ENCODE results near the gene RAD51.

Gene RAD51

DNA sequence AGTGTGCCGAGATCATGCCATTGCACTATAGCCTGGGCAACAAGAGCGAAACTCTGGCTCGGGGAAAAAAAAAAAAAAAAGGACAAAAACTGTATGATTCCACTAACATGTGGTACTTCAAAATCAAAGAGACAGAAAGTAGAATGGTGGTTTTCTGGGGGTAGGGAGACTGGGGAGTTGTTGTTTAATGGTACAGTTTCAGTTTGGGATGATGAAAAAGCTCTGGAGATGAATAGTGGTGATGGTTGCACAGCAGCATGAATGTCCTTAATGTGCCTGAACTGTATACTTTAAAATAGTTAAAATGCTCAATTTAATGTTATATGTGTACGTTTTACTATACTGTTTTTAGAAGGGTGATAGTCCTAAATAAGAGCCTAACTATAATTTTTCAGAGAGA lies 27.4 kb downstream of the RAD51 start:
- no peak for DNase-seq (ENCODE audit: low read depth in 2 of 2)

DNA sequence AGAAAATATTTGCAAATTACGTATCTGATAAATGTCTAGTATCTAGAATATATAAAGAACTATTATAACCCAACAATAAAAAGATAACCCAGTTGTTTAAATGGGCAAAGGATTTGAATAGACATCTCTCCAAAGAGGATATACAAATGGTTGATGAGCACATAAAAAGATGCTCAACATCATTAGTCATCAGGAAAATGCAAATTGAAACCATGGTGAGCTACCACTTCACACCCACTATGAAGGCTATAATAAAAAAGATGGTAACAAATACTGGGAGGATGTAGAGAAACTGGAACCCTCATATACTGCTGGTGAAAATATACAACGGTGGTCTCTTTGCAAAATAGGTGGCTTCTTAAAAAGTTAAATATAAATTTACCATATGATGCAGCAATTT lies 28.0 kb downstream of the RAD51 start:
- no peak for DNase-seq (ENCODE audit: low read depth in 2 of 2)

DNA sequence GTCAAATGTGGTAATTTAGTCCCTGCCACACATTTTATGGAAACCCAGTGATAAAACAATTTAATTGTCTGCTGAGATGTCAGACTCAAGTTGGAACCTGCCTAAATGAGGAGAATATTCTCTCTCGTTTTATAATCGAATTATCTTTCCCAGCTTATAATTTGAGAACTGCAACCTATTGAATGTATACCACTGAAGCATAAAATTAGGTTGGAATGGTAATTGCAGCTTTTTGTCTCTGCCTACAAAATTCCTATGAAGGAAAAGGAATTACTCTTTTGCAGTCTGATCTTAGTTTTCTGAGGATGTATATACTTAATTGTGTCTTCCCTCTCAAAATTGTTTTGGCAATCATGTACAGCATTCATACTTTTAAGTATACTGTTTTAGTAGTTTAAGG lies 28.9 kb downstream of the RAD51 start:
- DNase-seq (ENCODE audit: low read depth in 2 of 2): no peak

DNA sequence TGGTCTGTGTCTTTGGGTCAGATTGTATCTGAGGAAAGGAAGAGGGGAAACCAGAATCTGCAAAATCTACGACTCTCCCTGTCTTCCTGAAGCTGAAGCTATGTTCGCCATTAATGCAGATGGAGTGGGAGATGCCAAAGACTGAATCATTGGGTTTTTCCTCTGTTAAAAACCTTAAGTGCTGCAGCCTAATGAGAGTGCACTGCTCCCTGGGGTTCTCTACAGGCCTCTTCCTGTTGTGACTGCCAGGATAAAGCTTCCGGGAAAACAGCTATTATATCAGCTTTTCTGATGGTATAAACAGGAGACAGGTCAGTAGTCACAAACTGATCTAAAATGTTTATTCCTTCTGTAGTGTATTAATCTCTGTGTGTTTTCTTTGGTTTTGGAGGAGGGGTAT lies 36.1 kb downstream of the RAD51 start:
- DNase-seq (ENCODE audit: low read depth in 2 of 2): no peak

DNA sequence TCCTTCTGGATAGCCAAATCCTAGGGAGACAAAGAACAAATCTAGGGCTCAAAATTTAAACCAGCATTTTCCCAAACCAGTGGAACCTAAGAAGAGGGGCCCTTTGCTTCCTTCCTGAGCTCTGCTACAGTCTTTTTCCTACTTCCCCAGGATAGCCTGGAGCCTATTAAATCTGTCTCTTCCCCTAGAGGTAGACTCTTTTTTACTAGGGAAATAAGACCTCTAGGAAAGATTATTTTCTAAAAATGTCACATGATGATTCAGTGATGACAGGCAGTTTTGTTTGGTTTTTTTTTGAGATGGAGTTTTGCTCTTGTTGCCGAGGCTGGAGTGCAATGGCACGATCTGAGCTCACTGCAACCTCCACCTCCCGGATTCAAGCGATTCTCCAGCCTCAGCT lies 41.6 kb downstream of the RAD51 start:
- DNase-seq (ENCODE audit: low read depth in 2 of 2): no peak

DNA sequence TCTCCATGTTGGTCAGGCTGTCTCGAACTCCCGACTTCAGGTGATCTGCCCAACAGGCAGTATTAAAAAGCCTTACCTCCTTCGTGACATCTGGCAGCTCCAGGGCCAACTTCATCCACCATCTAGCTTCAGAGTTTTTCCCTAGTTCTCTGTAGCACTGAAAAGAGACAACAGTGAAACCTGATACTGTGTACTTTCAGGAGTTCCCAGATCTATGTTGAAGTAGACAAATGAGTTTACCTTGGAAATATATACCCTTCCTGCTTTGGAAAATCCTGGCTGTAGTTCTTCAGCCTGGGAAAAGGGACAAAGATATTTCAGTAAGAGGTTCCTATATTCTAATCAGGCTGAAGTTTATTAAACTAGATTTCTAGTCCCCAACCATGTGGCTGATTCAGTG lies 42.1 kb downstream of the RAD51 start:
- DNase-seq (ENCODE audit: low read depth in 2 of 2): no peak

DNA sequence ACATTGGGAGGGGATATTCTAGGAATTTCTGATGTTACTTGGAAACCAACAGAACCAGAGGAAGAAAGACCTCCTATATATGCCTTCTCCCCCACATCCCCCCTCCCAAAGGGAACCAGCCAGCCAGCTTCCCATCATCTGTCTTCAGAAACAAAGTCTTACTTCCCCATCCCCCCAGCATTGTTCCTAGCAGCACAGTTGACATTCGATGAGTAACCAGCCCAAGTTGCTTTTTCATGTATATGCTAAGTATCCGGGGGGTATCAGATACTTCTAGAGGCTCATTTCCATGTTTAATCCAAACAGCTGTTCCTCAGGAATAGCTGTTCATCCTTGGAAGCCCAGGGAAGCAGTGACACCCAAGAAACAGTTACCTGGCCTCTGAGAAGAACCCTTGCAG lies 44.1 kb downstream of the RAD51 start:
- no peak for DNase-seq (ENCODE audit: low read depth in 2 of 2)

DNA sequence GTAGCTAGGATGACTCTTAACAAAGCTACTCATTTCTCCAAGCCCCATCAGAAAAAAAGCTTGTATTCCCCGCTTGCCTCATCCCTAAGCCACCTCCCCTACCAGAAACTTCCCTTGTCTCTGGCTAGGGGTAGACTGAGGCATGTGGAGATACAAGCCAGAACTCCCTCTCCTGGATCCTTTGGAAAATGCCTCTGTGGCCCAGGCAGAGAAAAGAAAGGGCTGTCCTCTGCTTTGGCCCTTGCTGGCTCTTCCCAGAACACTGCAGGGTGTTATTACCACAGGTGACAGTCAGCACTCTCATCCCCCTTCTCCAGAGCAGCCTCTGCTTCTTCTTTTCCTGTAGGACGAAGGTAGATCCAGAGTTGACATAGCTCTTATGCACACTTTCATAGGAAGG lies 44.9 kb downstream of the RAD51 start:
- no peak for DNase-seq (ENCODE audit: low read depth in 2 of 2)

DNA sequence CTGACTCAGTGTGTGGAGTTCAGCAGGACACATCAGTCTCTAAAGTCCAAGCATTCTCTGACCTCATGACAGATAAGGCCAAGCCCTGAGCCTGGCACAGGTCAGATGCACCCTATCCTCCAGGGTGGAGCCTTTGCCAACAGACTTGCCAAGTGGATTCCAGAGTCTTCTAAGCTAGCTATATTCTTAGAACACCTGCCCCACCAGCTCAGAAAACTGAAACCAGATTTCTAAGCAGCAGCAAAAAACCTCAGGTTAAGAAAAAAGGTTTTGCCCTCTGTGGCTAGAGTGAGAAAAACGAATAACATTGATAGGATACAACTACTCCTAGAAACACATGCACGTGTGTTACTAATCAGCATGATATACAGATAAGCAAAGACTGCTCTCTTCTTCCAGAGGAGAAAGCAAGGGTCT lies 48.5 kb downstream of the RAD51 start:
- no peak for DNase-seq (ENCODE audit: low read depth in 2 of 2)

DNA sequence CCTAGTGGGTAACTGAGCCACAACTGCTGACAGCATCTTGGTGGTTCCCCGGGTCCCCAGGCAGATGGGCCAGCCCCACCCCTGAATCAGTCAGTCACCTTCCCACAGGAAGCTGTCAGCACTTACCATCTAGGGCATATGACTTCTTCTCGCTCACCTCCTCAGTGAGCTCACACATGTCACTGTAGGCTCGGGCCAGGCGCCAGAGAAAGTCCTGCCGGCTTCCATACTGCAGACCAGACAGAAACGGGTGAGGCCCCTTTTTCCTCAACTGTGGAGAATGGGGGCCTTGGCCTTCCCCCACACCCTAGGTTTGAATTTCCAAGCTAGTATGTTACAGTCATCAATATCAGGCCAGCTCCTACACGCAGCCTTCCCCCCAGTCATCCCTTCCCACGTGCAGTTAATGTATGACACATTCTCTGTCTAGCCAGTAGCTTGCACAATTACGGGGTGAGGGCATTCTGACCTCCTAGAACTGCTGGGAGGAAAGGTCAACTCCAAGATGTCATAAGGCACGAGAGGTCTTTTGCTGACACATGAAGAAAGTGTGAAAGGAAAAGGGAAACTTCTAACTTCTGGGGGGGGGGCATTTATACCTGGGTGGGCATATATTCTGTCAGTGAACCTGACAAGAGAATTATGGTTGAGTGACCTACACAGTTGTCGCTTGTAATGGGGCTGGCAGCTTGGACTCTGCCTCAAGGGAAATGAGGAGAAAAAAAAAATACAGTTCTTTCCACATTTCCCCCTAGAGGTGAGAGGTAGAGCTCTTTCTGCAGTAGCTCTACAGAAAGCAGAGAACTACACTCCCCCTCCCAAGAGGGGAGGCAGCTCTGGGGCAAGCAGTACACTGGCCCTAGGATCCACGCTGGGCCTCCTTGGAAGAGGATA lies 49.2 kb downstream of the RAD51 start:
- DNase-seq (ENCODE audit: low read depth in 2 of 2): peak in 1 of 2 donors; percentile 35

DNA sequence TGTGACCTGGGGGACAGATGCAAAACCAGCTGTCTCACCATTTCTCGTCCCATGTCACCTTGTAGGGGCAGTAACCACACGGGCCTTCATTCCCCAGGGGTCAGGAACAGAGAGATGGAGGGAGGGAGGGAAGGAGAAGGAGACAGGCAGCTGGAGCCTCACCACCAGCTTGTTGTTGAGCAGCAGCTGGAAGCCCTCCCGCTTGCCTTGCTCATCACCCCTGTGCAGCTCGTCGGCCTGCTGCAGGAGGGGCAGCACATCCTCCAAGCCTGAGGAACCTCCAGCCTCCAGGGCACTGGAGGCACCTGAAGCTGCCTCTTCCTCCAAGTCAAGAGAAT lies 49.8 kb downstream of the RAD51 start:
- DNase-seq (ENCODE audit: low read depth in 2 of 2): no peak

DNA sequence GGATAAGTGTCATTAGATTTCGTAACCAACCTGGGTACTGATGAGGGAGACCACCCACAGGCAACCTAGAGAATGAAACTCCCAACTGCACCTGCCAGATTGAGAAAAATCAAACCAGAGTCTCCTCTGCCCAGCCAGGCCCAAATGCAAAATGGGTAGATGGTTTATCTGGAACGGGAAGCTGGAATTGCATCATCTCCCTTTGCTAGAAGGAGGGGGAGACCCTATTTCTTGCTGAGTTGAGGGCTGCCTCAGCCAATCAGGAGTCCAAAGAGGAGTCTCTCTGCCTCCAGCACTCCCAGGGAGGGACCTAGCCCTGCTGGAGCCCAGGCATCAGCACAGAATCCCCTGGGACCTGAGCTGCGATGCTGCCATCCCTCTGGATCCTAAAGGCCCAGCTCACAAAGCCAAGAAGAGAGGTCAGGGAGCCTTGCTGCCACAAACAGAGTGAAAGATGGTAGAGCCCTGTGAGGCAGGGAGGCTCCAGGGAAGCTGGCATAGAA lies 52.0 kb downstream of the RAD51 start:
- no peak for DNase-seq (ENCODE audit: low read depth in 2 of 2)

DNA sequence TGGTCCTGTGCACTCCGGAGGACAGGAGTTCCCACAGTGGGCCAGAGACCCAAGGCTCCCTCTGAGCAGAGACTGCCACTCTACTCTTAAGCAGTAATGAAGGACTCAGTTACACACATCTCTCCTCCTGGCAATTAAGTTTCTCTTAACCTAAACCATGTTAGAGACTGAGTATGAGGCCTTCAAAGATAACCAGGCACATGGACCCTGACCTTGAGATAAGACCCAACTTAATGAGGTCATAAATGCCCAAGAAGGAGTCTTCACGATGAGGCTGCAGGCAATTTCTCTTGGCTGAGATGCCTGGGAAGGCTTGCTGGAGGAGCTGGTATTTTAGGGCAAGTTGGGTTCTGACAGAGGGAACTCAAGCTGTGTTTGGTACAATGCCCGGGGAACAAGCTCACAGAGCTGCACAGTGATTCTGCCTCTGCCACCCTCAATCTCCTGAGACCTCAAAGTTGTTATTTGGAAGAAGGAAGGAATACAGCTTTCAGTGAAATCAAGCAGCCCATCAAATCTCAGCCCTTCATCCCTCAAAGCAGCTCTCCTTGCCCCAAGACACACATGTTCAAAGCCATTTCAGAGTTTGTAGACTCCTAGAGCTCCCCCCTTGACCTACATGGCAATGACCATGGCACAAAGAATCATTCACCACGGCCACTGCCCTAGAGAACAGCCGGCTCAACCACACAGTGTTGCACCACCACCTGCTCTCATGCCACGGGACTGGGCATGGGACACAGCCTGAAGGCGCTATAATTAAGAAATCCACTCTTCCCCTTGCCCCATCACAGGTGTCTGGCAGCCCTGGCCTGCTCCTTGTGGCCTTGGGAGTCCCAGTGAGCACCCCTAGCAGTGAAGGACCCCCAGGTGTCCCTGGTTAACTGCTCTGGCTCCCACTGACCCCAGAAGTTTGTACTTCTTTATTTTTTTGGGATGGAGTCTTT lies 53.0 kb downstream of the RAD51 start:
- DNase-seq (ENCODE audit: low read depth in 2 of 2): no peak

DNA sequence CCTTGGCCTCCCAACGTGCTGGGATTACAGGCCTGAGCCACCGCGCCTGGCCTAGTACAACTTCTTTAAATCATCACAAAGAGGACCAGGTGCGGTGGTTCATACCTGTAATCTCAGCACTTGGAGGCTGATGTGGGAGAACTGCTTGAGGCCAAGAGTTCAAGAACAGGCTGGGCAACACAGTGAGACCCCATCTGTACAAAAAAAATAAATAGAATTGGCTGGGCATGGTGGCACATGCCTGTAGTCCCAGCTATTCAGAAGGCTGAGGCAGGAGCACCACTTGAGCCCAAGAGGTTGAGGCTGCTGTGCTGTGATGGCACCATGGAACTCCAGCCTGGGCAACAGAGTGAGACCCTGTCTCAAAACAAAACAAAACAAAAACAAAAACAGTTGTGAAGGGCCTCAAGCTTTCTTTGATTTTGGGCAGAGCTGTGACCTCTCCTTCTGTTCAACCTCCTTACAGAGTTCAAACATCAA lies 54.2 kb downstream of the RAD51 start:
- DNase-seq (ENCODE audit: low read depth in 2 of 2): no peak

DNA sequence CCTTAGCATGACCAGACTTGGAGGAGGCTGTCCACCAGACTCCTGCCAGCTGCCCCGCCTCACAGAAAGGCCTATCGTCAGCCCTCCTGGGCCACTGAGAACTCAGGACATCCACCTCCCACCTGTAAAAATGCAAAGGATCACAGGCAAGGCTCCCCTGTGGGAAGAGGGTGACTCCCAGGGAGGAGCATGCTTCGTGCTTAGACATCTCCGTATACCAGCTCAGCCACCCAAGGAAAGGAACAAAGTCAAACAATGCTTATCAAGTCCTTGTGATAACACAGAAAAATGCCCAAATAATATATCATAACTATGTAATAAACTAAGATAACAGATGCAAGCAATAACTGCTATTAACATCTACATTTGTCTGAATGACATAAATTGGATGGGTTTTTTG lies 55.9 kb downstream of the RAD51 start:
- DNase-seq (ENCODE audit: low read depth in 2 of 2): no peak

DNA sequence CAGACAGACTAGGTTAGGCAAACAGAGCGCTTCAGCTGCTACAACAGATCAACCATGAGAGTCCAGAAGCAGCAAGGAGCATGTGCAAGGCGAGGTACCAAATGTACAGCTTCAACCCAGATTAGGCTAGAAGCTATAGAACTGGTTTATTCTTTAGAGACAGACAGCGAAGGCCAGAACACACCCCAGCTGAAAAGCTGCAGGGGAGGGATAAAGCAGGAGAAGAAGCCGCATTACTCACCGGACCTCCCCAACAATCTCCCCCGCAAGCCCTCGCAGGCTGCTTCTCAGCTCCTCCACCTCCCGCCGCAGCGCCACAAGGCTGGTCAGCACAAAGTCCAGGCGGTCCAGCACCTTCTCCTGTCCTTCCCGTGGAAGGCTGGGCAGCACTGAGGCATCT lies 56.8 kb downstream of the RAD51 start:
- no peak for DNase-seq (ENCODE audit: low read depth in 2 of 2)

DNA sequence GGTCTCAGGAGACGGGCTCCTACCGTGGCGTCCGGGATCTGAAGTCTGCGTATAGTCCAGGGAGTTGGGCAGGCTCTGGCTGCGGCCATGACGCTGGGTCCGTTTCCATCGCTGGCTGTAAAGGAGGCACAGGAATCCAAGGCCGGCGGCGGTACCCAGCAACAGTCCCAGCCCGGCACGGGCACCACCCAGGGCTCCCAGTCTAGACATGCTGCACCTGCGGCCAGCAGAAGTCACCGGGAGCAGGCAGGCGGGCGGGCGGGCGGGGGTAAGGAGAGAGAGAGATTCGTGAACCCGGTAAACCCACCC lies 59.6 kb downstream of the RAD51 start:
- no peak for DNase-seq (ENCODE audit: low read depth in 2 of 2)

DNA sequence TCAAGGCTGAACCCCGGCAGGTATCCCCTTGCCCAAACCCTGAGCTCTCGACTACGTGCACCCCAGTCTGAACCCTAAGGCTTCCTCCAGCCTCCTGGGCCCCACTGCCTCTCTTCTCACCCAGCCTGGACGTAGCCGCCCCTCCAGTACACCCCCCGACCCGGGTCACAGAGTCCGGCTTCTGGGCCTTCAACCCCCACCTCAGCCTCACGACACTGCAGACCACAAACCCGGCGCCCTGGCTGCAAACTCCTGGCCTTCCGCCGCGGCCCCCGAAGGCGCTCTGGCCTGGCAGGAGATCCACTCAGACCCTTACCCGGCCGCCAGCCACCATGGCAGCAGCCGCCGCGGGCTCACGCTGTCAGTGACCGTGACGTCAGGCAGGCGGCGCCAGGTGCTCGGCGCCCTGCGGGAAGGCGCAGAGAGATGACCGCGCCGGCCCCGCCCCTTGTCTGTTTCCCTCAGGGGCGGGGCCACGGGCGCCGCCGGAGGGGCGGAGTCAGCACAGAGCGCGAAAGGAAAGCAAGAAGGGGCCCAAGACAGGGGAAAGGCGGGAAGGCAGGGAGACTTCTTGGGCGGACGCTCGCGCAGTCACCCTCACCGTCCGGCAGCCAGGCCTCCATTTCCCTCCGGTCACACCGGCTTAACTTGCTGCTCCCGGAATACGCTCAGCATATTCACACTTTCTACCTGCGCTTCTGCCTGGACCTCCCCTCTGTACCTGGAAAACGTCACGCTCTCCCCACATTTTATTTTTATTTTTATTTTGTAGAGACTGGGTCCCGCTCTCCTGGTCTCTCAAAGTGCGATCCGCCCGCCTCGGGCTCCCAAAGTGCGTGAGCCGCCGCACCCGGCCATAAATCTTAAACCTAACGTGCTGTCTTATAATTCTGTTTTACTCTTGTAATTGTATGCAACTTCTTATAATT lies 60.2 kb downstream of the RAD51 start, which contains the start of gene RMDN3:
Gene RMDN3 (minus strand): TSS at position 372 of the 929 bp plus-strand sequence. CDS start 471 bp downstream, outside the sequence.
- DNase-seq (ENCODE audit: low read depth in 2 of 2): peak; percentile 80 to 85

DNA sequence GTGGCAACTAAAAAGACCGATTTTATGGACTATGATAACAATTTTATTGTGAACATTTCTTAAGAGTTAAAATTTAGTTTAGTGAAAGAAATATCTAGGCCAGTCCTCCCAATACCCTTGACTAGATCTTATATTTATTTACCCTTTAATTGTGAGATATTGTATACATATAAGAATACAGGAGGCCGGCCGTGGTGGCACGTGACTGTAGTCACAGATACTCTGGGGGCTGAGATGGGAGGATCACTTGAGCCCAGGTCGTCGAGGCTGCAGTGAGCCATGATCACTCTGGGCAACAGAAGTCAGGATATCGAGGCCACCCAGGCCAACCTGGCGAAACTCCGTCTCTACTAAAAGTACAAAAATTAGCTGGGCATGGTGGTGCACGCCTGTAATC lies 60.8 kb downstream of the RAD51 start:
- DNase-seq (ENCODE audit: low read depth in 2 of 2): no peak

DNA sequence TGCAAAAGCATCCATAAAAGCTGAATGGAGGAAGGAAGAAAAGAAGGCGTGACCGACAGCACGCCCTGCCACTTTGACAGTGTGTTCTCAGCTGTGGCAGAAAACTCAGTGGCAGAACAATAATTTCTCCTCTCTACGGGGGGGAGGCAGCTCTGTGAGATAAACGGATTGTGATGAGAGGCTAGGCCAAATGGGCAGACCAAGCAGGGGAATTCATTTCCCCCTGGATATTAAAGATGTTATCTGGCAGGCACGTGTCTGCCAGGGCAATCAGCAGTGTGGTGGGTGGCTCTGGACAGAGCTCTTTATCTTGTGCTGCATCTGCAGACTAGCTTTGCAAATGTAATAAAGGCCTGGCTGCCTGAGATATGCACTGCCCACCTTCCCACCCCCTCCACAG lies 62.0 kb downstream of the RAD51 start:
- DNase-seq (ENCODE audit: low read depth in 2 of 2): no peak

DNA sequence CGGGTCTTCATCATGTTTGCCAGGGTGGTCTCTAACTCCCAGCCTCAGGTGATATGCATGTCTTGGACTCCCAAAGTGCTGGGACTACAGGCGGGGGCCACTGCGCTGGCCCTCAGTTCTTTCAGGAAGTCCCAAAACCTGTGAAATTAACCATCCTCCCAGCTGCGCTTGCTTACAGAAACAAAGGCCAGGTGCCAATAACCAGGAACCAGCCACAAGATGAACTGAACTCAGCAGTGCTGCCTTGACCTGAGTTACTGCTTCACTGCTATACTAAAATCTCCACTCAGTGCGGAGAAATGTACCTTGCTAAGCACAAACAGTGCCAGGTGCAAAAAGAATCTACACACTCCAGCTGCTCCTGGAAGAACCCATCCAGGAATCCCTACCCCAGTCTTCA lies 65.0 kb downstream of the RAD51 start:
- no peak for DNase-seq (ENCODE audit: low read depth in 2 of 2)
